ENCODE data around the gene TMEM132C. TPM values are rescaled to one million over a fixed set of nuclear protein-coding genes. Genes with fewer than 3 reads are reported as not detected.

Gene TMEM132C
- total and polyA plus RNA-seq, 2 of the 4 experiments (the other 2 are of a cell fraction) = not detected

GRCh38 chr12:128474916-128475315 lies 207.9 kb downstream of the TMEM132C start:
- Histone ChIP-seq H3K4me3 (ENCODE audit: insufficient read depth, low read depth, low read length) (no peak overlapping the region), H3K27ac (ENCODE audit: insufficient read depth, low read length) (no peak overlapping the region), H2AFZ (replicated peaks; ENCODE audit: low read length, poor library complexity) (no peak overlapping the region), H3K14ac (replicated peaks; ENCODE audit: low read depth, low read length) (no peak overlapping the region), H2BK5ac (ENCODE audit: low read depth, low read length, poor library complexity, severe bottlenecking) (no peak overlapping the region), H2BK120ac (ENCODE audit: low read depth, low read length) (no peak overlapping the region), H3K36me3 (ENCODE audit: control insufficient read depth, insufficient read depth, low read length) (no peaks in the 10 kb centered on the region), H3K4ac (ENCODE audit: low read depth, low read length) (no peak overlapping the region), H2BK15ac (ENCODE audit: low read depth, low read length) (no peak overlapping the region), H3K79me1 (ENCODE audit: low read depth in 1 of 2, low read length in 2 of 2) (no peaks in the 10 kb centered on the region), H2BK20ac (ENCODE audit: low read depth, low read length) (no peak overlapping the region), H4K91ac (ENCODE audit: insufficient read depth, low read depth, low read length) (no peak overlapping the region), H3K9me1 (ENCODE audit: insufficient read depth, low read length) (no peaks in the 10 kb centered on the region), H3K4me2 (ENCODE audit: low read depth, low read length) (no peak overlapping the region), H2AK9ac (replicated peaks; ENCODE audit: low read depth, low read length, poor library complexity) (no peak overlapping the region), H4K20me1 (ENCODE audit: insufficient read depth, low read length) (no peaks in the 10 kb centered on the region), H3K18ac (ENCODE audit: low read depth, low read length) (no peak overlapping the region), H3K23ac (ENCODE audit: low read depth, low read length) (no peak overlapping the region), H3K9ac (ENCODE audit: low read depth, low read length) (no peak overlapping the region), H4K5ac (ENCODE audit: low read depth, low read length) (no peak overlapping the region), H3K9me3 (ENCODE audit: control insufficient read depth, insufficient read depth, low read length) (peaks cover 32% of the 10 kb centered on the region), H4K8ac (ENCODE audit: low read depth in 2 of 2, low read length in 2 of 2) (no peak overlapping the region), H2AK5ac (ENCODE audit: low read depth, low read length) (no peak overlapping the region), H3K4me1 (ENCODE audit: control insufficient read depth, insufficient read depth, low read length) (no peaks in the 10 kb centered on the region), H3K56ac (ENCODE audit: extremely low read depth, insufficient read depth, low read length) (no peak overlapping the region), H3K27me3 (ENCODE audit: control insufficient read depth, insufficient read depth, low read length) (no peaks in the 10 kb centered on the region)
- TF ChIP-seq RAD21 (IDR thresholded peaks at IDR 0.05; ENCODE audit: low read length) (no peak), USF2 (IDR thresholded peaks at IDR 0.05; ENCODE audit: low read depth, low read length) (no peak), POLR2A (IDR thresholded peaks at IDR 0.05; ENCODE audit: low read depth, low read length) (no peak), SMC3 (IDR thresholded peaks at IDR 0.05; ENCODE audit: low read depth, low read length) (no peak), BHLHE40 (IDR thresholded peaks at IDR 0.05; ENCODE audit: low read depth, low read length) (no peak), RCOR1 (IDR thresholded peaks at IDR 0.05; ENCODE audit: insufficient replicate concordance, low read length) (no peak), RFX5 (IDR thresholded peaks at IDR 0.05; ENCODE audit: low read depth, low read length) (no peak), MXI1 (IDR thresholded peaks at IDR 0.05; ENCODE audit: borderline replicate concordance, low read depth, low read length) (no peak), NFE2L2 (IDR thresholded peaks at IDR 0.05; ENCODE audit: low read depth, low read length) (no peak), CHD1 (IDR thresholded peaks at IDR 0.05; ENCODE audit: low read depth, low read length) (no peak), CTCF (conservative IDR thresholded peaks at IDR 0.05; ENCODE audit: low read depth, low read length) (no peak), MAZ (IDR thresholded peaks at IDR 0.05; ENCODE audit: borderline replicate concordance, low read depth, low read length) (no peak), CEBPB (IDR thresholded peaks at IDR 0.05; ENCODE audit: low read depth, low read length) (no peak), MAFK (IDR thresholded peaks at IDR 0.05; ENCODE audit: low read depth, low read length) (no peak), FOS (IDR thresholded peaks at IDR 0.05; ENCODE audit: low read depth, low read length) (no peak), ELK1 (IDR thresholded peaks at IDR 0.05; ENCODE audit: borderline replicate concordance, low read depth, low read length) (no peak)
- ATAC-seq (ENCODE audit: low read depth) = no peak
- in situ Hi-C loops (cut with MboI; ENCODE audit: low sequenced_read_pairs) = no loop called here
- WGBS, 2 experiments (ENCODE audit: extremely low coverage in 2 of 2, insufficient read length in 1 of 2) = 76% methylated on average over 3 of the region's 10 CpGs; no CpG with 5 or more reads in 1 of the 2 experiments
- DNase-seq = no peak
- POLR2A ChIA-PET (ENCODE audit: unreplicated experiment) = no interaction called here
- no TSS peak for BruUV-seq (replicated peaks)
- intact Hi-C loops (cut with micrococcal nuclease) = no loop called here
- dilution Hi-C loops (cut with HindIII; ENCODE audit: low sequenced_read_pairs, unreplicated experiment) = no loop called here
- CTCF ChIA-PET = no interaction called here

Data from IMR-90 (cell line).